A673 (cell line): ENCODE results near the gene NDOR1.
"Not testable (repeated sequence)": the region's sequence is repeated elsewhere in the genome, so short reads cannot be mapped to it uniquely, and the experiment has no call there.

ENCODE experiments used
- EZH2 ChIP-seq: fragments of 200-600 bp; sonication (generic); IDR thresholded peaks from 2 replicates; pipeline ENCODE4 v1.6.1; 2017; ENCODE audit warnings: borderline replicate concordance, low read depth, mild to moderate bottlenecking, mixed read lengths, antibody characterized with exemption, low read length; ENCODE audit not compliant: poor library complexity, severe bottlenecking
- TF ChIP-seq, protein P1 (sequence below): fragments of 300-800, 200-600 bp; sonication (generic); conservative IDR thresholded peaks from 2 replicates; pipeline ENCODE4 v1.5.1; 2017; ENCODE audit warnings: low read depth, mild to moderate bottlenecking, antibody characterized with exemption, low read length, moderate library complexity, mixed read lengths

GRCh38 chr9:137239541-137240200 lies 34.2 kb downstream of the NDOR1 start:
- TF ChIP-seq, protein P1, sequence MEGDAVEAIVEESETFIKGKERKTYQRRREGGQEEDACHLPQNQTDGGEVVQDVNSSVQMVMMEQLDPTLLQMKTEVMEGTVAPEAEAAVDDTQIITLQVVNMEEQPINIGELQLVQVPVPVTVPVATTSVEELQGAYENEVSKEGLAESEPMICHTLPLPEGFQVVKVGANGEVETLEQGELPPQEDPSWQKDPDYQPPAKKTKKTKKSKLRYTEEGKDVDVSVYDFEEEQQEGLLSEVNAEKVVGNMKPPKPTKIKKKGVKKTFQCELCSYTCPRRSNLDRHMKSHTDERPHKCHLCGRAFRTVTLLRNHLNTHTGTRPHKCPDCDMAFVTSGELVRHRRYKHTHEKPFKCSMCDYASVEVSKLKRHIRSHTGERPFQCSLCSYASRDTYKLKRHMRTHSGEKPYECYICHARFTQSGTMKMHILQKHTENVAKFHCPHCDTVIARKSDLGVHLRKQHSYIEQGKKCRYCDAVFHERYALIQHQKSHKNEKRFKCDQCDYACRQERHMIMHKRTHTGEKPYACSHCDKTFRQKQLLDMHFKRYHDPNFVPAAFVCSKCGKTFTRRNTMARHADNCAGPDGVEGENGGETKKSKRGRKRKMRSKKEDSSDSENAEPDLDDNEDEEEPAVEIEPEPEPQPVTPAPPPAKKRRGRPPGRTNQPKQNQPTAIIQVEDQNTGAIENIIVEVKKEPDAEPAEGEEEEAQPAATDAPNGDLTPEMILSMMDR: not testable (repeated sequence)
- not testable (repeated sequence) for TF ChIP-seq EZH2
